HG02623 (cell line): ENCODE measurements around the gene SLC7A8.

Experiments
- ATAC-seq: cut with Tn5 transposase; IDR thresholded peaks from one replicate; pipeline ENCODE4 v1.9.1; 2021; ENCODE audit warnings: moderate library complexity; ENCODE audit not compliant: unreplicated experiment

Gene SLC7A8

GRCh38 chr14:23183158-23183470, 346 bp downstream of the SLC7A8 start:
- ATAC-seq, result no peak

GRCh38 chr14:23182372-23183157, 895 bp downstream of the SLC7A8 start:
- ATAC-seq, result no peak

DNA sequence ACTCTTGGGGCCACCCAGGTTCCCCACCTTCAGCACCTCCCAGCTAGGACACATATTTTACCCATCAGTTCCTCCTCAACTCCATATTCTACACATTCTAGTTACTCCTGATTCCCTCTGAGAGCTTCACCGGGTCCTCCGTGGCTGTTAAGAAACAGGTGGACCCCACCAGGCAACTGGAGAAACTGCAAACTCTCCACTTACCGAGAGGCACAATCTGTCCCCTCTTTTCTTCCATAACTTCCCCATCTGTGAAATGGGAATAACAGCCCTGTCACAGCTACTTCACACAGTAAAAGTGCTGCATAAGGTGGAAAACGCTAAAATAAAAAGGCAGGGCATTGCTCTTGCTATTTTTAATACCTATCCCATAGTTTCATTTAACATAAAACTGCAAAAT, 1.5 kb downstream of the SLC7A8 start:
- no peak for ATAC-seq

- ATAC-seq, result no peak
Measured at GRCh38 chr14:23181453-23181852, 2.0 kb downstream of the SLC7A8 start.

GRCh38 chr14:23177181-23177580, 6.3 kb downstream of the SLC7A8 start:
- ATAC-seq, result no peak

GRCh38 chr14:23175823-23176222, 7.6 kb downstream of the SLC7A8 start:
- no peak for ATAC-seq

- ATAC-seq, result no peak
Measured at GRCh38 chr14:23174296-23175184, 8.9 kb downstream of the SLC7A8 start.

- ATAC-seq, result no peak
Measured at GRCh38 chr14:23173796-23174195, 9.7 kb downstream of the SLC7A8 start.

DNA sequence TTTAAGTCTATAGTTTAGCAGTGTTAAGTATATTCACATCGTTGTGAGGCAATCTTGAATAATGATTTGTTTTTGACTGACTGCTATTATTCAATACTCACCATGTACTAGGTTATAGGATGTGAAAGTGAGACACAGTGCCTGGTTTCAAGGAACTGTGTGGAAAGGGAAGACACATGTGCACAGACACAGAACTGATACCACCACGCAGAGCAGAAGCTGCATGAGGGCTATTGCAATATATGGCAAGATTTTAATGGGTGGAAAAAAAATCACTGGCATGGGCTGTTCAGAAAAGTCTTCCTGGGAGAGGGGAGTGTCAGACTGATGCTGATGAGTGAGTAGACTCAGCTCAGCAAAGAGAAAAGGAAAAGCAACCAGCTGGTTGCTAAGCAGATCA, 10.4 kb downstream of the SLC7A8 start:
- ATAC-seq, result no peak

- no peak for ATAC-seq
Measured at GRCh38 chr14:23172574-23172973, 10.9 kb downstream of the SLC7A8 start.

GRCh38 chr14:23172096-23172495, 11.4 kb downstream of the SLC7A8 start:
- no peak for ATAC-seq

DNA sequence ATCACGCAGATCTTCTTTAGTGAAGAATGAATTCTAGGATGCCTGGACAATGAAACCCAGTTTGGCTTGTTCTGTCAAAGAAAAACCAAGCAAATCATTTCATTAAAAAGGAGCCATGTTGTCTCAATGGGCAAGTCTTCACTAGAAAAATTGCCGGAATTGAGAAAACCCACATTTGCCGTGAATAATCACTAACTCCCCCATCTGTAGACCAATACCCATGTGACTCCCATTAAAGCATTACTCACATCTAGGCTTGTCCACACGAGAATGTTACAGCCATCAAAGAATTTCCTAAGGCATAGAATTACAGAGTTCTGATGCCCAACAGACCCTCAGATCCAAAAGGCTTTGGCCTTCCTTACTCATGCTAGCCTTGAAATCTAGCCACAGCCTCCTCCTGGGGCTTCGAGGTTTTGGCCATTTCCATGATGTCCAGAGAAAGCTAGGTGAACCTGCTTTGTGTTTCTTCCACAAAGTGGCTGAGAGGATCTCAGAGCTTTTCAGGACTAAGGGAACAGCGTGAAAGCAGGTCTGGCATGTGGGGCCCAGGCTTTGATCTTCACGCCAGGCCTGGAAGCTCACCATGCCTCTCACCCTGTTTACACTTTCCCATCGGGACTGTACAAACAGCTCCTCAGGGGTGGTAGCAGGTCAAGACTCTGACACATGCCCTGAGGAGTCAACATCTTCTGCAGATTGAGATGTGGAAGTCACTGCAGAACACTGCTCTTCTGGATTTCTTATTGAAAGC, 12.1 kb downstream of the SLC7A8 start:
- ATAC-seq, result no peak

GRCh38 chr14:23169622-23170021, 13.8 kb downstream of the SLC7A8 start:
- ATAC-seq, result no peak

DNA sequence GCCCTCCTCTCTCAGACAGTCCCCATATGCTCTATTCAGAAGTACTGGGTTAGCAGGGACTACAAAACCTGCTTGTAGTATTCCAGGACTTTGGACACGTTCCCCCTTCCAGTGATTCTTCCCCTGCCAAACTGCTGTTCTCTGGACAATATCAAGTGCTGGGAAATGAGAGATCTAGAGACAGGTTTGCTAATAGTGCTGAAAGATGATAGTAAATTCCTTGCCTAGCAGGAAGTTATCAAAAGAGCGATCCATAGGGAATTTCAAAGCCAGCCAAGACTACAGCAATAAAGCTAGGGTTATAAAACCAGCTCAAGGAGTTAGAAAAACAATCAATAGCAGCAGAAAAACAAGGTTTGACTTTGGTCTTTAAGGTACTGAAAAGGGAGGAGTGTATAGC, 15.2 kb downstream of the SLC7A8 start:
- ATAC-seq, result no peak

GRCh38 chr14:23167116-23167847, 16.2 kb downstream of the SLC7A8 start:
- ATAC-seq, result no peak

DNA sequence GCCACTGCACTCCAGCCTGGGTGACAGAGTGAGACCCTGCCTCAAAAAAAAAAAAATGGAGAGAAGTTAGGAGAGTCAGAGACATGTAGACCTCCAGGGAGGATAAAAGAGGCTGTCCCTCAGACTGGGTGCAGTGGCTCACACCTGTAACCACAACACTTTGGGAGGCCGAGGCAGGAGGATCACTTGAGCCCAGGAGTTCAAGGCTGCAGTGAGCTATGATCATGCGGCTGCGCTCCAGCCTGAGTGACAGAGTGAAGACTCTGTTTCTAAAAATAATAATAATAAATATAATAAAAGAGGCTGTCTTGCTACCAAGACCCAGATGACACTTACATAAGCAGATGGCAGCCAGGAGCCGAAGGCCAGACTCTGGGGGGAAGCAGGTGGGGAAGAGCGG, 18.5 kb downstream of the SLC7A8 start:
- ATAC-seq, result no peak

- no peak for ATAC-seq
Measured at GRCh38 chr14:23164250-23164649, 19.2 kb downstream of the SLC7A8 start.

- no peak for ATAC-seq
Measured at GRCh38 chr14:23163830-23164229, 19.6 kb downstream of the SLC7A8 start.

GRCh38 chr14:23162800-23163199, 20.7 kb downstream of the SLC7A8 start:
- ATAC-seq, result no peak

- ATAC-seq, result no peak
Measured at GRCh38 chr14:23162005-23162404, 21.5 kb downstream of the SLC7A8 start.
